NCI-H2029 treated with DMSO at 0.1 percent for 48 hours (cell line): ENCODE results near the gene CCDC91.
"Not testable (repeated sequence)": the region's sequence is repeated elsewhere in the genome, so short reads cannot be mapped to it uniquely, and the experiment has no call there.

Experiments
- DNase-seq: peaks from one replicate; lab custom pipeline; 2025; lab: John Stamatoyannopoulos, UW

CCDC91 gene

GRCh38 chr12:28184375-28184774 lies 5.9 kb upstream of the CCDC91 start:
- DNase-seq: no peak

- DNase-seq: no peak
Measured at GRCh38 chr12:28186500-28186899, 3.8 kb upstream of the CCDC91 start.

- no peak for DNase-seq
Measured at GRCh38 chr12:28189784-28190320, 404 bp upstream of the CCDC91 start.

DNA sequence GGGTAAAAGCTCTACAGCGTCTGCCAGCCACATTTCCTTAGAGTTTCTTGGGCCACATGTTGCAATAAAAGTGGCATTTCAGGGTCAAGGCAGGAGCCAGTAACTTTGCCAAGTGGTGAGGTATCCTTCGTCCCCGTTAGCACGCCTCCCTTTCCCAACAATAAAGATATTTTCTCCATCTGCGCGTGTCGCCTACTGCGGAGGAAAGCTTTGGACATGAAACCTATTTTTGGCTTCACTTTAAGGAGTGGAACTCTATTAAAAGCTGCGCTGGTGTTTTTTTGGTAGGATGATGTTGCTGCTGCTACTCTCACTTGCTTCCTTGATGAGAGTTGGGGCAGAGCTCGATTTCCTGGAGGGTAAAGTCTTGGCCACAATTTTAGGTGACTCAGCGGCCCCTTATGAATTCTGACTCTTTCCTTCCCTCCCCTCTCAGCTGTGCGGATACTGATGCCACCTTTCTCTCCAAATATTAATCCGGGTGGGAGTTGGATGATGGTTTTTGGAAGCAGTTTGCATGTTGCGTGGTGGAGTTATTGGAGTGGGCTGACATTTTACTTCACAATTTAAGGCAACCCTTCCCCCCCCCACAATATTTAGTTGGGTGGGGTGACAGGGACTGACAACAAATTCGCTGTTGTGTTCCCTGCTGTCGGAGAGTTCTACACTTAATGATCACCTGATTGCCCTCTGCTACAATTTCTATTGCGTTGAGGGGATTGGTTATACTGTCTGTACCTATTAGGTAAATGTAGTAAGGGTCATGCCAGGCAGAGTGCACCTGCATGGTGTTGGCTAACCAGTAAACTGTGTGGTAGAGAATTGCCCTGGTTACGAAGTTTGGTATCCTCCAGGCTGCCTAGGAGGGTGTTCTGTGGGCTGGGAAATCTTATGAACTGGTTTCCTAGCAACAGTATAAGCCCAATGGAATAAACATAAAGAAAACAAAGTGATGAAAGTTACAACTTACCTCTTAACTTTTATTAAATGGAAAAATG lies 1.1 kb downstream of the CCDC91 start:
- DNase-seq: no peak

- DNase-seq: no peak
Measured at GRCh38 chr12:28192125-28192524, 1.9 kb downstream of the CCDC91 start.

GRCh38 chr12:28194621-28195020 lies 4.4 kb downstream of the CCDC91 start:
- not testable (repeated sequence) for DNase-seq

DNA sequence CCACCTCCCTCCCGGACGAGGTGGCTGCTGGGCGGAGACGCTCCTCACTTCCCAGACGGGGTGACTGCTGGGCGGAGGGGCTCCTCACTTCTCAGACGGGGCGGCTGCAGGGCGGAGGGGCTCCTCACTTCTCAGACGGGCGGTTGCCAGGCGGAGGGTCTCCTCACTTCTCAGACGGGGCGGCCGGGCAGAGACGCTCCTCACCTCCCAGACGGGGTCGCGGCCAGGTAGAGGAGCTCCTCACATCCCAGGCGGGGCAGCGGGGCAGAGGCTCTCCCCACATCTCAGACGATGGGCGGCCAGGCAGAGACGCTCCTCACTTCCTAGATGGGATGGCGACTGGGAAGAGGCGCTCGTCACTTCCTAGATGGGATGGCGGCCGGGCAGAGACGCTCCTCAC lies 10.9 kb downstream of the CCDC91 start:
- not testable (repeated sequence) for DNase-seq

DNA sequence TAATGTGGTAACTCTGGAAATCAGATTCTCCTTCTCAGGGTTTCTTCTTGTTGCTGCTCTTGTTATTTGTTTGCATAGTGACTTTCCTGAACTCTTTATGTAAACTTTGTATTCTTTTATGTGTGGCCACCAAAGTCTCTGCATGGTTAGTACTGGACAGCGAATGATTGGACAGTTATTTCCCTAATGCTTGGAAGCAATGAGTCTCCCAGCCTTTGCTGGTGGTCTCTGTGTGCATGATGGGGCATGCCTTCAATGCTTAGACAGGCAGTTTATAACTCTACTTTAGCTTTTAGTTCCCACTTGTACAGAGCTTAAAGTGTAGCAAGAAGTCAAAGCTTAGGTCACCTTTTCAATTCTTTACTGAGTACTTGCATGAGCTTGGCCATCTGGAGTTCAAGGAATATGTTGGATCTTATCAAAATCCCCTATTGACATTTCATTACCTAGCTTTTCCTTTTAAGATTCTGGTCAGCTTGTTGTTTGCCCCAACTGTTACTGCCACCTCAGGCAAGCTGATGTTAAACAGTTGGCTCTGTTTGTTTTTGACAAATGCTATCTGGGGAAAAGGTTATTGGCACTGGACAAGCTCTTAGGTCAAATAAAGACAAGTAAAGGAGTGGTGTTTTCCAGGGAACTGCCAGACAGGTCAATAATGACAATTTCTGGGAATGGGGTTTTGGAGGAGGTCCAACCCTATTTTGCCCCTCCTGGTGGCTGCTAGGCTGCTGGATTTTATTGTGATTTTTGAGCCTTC lies 12.3 kb downstream of the CCDC91 start:
- DNase-seq: no peak

DNA sequence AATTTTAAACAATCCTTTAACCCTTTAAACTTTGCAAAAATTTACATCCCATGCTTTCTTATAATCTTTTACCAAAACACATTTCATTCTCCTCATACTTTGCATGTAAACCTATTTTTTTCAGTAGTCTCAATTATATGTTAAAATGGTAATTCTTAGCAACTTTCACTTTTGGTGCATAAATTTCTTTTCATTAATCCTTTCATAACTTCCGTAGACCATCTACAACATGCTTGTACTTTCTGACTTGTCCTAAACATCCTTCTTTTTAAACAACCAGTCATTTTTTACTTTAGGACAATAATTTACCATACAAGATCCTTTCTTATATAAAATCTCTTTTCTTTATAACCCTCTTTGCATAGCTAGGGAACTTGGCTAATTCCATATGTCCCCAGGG lies 19.5 kb downstream of the CCDC91 start:
- DNase-seq: no peak

- DNase-seq: no peak
Measured at GRCh38 chr12:28212182-28212581, 21.9 kb downstream of the CCDC91 start.

GRCh38 chr12:28215021-28215420 lies 24.8 kb downstream of the CCDC91 start:
- DNase-seq: no peak

GRCh38 chr12:28216016-28216415 lies 25.8 kb downstream of the CCDC91 start:
- no peak for DNase-seq

GRCh38 chr12:28217805-28218204 lies 27.5 kb downstream of the CCDC91 start:
- DNase-seq: no peak

GRCh38 chr12:28218875-28219274 lies 28.6 kb downstream of the CCDC91 start:
- DNase-seq: no peak

DNA sequence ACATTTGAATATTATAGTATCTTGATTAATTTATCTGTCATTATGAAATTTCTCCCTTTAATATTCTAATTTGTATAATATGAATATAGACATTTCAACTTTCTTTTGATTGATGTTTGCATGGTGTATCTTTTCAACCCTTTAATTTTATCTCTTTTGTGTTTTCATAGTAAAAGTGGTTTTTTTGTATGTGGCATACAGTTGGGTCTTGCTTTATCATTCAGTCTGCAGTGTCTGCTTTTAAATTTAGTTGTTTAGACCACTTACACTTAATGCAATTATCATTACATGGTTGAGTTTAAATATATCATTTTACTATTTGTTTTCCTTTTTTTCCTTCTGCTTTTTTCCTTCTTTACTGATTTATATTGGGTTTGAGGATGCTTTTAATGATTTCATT lies 29.6 kb downstream of the CCDC91 start:
- DNase-seq: no peak

- no peak for DNase-seq
Measured at GRCh38 chr12:28222081-28222700, 31.9 kb downstream of the CCDC91 start.

DNA sequence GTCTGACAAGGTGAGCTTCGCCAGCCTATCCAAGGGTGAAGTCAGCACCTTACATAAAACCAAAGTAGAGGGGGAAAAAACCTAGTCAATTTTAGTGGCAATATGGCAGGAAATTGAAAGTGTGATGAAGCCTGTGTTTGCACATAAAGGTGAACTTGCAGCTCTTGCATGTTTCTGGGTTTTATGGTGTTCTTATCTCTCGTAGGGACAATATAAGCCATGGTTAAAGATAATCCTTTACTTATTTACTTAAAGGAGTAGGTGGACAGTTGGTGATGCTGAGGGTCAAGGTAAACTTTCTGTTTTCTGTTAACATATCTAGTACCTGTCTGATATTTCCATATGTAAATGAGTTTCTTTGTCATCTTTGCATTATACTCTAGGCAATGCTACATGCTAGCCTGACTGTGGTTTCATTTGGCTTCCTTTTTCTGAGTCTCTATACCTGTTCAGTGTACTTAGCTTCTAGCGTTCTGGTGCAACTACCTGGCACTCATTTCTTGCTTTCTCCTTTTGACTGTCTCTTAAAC lies 32.8 kb downstream of the CCDC91 start:
- no peak for DNase-seq

GRCh38 chr12:28223858-28224257 lies 33.6 kb downstream of the CCDC91 start:
- no peak for DNase-seq

GRCh38 chr12:28226705-28227104 lies 36.4 kb downstream of the CCDC91 start:
- DNase-seq: no peak

DNA sequence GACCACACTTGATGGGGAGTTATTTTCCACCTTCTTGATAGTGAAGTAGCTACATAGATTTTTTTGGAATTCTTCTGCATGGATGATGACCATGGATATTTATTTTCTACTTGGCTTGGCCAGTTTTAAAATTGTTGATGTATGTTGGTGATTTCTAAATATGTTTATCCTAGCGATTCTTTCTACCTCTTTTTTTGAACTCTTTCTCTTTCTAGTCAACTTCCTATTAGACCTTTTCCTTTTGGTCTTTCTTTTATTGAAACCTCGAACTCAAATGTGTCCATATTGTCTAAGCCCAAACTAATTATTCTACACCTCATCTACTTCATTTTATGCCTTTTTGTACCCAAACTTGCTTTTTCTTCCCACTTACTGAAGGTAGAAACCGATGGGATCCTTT lies 37.0 kb downstream of the CCDC91 start:
- no peak for DNase-seq

- no peak for DNase-seq
Measured at GRCh38 chr12:28231248-28231647, 41.0 kb downstream of the CCDC91 start.
